Kidney glomerular epithelial cell (primary cell): ENCODE measurements around the gene PIGM.

Source experiments
- DNase-seq: peaks from one replicate; lab custom pipeline; 2025; lab: John Stamatoyannopoulos, UW

PIGM gene

GRCh38 chr1:160031365-160032164, at the start of gene PIGM:
TSS of gene PIGM (minus strand) at chr1:160031990. CDS start at chr1:160031739, 251 bp downstream.
- DNase-seq, result peak; percentile 86

- DNase-seq, result no peak
Measured at GRCh38 chr1:160081261-160081936, 49.6 kb upstream of the PIGM start, which contains the start of gene KCNJ9. TSS of gene KCNJ9 (plus strand) at chr1:160081538. CDS start at chr1:160084031, 2,493 bp downstream.

- no peak for DNase-seq
Measured at GRCh38 chr1:160080381-160081100, 48.8 kb upstream of the PIGM start.

- DNase-seq, result no peak
Measured at GRCh38 chr1:160079448-160079847, 47.7 kb upstream of the PIGM start.

- peak; percentile 5 for DNase-seq
Measured at GRCh38 chr1:160078512-160079195, 46.9 kb upstream of the PIGM start.

DNA sequence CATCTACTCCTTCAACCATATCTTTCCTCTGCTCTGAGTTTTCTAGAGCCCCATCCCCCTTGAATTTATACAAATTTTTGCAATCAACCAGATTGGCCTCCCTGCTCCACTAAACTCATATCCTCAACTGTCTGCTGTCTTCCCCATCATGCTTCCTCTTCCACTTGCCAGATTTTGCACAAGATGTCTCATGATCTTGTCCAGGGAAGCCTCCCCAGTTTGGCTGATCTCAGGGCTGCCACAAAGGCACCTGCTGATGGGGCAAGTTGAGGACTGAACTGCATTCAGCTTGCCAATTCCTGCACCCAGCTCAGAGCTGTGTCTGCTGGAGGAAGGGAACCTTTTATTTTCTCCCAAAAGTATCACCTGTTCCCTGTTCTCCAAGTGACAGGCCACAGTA, 45.7 kb upstream of the PIGM start:
- no peak for DNase-seq

DNA sequence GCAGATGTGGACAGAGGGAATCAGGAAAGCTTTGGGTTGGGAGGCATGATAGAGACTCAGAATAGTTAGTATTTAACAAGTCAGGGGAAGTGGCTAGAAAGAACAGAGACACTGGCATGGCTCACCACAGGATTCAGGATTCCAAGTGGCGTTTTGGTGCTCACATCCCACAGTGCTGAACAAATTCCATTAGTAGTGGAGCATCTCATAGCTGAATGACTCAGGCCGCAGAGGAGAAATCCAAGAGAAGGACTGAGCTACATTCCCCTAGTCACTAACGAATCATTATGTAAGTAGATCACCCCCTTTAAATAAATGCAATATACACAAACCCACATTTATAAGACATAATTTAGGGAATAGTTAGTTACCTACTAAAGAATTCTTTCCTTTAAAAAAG, 44.5 kb upstream of the PIGM start:
- DNase-seq, result peak; percentile 23

GRCh38 chr1:160075836-160076235, 44.0 kb upstream of the PIGM start:
- no peak for DNase-seq

GRCh38 chr1:160074865-160075264, 43.1 kb upstream of the PIGM start:
- DNase-seq, result no peak

DNA sequence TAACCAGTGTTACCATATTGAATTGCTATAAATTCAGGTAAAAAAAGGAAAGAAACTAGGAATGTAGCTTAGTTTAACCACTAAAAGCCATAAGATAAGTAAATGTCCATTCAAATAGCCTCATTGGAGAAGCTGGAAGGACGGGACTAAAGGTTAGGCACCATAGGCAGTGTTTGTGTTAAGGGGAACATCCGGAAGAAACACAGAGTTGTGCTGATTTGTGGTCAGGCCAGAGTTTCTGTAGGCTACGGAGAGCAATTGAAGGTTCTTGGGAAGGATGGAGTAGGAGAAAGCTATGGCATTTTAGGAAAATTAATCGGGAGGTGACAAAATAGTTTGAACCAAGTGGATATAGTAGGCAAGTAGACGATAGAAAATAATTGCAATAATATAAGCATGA, 39.5 kb upstream of the PIGM start:
- DNase-seq, result no peak

- DNase-seq, result peak; percentile 23
Measured at GRCh38 chr1:160070243-160071163, 38.7 kb upstream of the PIGM start.

GRCh38 chr1:160069460-160070231, 37.9 kb upstream of the PIGM start, which contains the start of gene KCNJ10:
TSS of gene KCNJ10 (minus strand) at chr1:160070160. CDS start at chr1:160042532, 27,628 bp downstream.
- no peak for DNase-seq

- DNase-seq, result no peak
Measured at GRCh38 chr1:160068225-160068624, 36.4 kb upstream of the PIGM start.

GRCh38 chr1:160066829-160067745, 35.3 kb upstream of the PIGM start:
- DNase-seq, result no peak

- DNase-seq, result no peak
Measured at GRCh38 chr1:160064746-160065145, 33.0 kb upstream of the PIGM start.

- DNase-seq, result no peak
Measured at GRCh38 chr1:160064164-160064563, 32.4 kb upstream of the PIGM start.

GRCh38 chr1:160063176-160063575, 31.4 kb upstream of the PIGM start:
- no peak for DNase-seq

DNA sequence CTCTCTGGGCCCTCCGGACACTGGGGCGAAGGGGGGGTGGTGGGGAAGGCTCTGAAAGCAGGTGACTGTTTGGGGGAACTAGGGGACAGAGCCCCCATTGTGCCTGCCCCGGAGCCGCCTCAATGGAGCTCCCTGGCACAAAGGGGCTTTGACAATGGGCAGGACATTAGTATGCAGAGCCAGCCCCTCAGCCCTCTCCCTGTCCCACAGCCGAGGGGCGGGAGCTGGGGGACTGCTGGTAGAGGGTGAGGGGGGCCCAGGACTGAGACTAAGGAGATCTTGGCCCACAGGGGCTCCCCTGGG, 30.4 kb upstream of the PIGM start:
- DNase-seq, result no peak
